Lower leg skin (tissue), 3 donors: Measurements from ENCODE around the gene GPATCH2L.

ENCODE experiments used
- POLR2A ChIP-seq, 2 donors: fragments of 450-650 bp; IDR thresholded peaks; one replicate each; pipeline ENCODE4 v1.6.1; 2016 to 2017; ENCODE audit warnings: antibody characterized with exemption in 2 of 2, mild to moderate bottlenecking in 1 of 2, moderate library complexity in 1 of 2
- TF ChIP-seq, protein P1 (sequence below), 3 donors: fragments of 450-650 bp; IDR thresholded peaks; one replicate each; pipeline ENCODE4 v1.5.1; 2016; ENCODE audit warnings: antibody characterized with exemption in 3 of 3, mild to moderate bottlenecking in 3 of 3, moderate library complexity in 2 of 3

DNA sequence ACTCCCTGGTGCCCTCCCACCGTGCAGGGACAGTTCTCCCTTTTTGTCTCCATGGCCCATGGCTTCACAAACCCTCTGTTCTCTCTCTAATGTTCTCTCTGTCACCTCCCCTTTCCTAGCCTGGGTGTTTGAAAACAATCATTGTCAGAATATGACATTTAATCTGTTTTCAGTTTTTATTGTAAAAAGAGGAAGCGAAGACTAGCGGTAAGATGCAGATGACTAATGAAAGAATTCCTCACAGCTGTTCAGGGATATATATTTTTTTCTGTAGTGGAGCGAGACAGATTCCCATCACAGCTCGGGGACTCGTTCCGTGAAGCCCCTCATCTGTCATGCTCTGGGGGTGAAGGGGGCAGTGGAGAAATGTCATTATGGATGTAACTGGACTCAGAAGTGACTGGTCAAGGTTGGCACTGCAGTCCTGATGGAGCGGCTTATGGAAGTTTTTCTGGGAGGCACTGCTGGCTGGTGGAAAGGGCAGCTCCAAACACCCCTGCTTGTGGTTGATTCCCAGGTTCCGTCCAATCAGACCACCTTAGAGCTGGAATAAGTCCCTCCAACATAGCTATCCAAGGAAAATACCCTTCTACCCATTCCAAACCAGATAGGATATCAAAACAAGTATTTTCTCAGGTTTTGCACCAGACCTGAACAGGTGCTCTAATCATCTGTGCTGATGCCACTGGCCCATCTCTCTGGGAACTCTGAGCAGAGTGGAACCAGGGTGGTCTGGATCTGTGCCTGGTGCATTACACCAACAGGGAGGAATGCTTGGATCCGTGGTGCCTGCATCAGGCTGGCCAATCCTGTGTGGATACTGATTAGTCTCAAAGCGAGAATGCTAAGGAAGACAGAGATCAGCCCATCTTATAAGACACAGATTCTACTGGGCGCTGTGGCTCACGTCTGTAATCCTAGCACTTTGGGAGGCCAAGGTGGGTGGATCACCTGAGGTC is 84.7 kb downstream of the GPATCH2L start:
- TF ChIP-seq POLR2A (IDR thresholded peaks at IDR 0.05) = no peak
- TF ChIP-seq, protein P1, sequence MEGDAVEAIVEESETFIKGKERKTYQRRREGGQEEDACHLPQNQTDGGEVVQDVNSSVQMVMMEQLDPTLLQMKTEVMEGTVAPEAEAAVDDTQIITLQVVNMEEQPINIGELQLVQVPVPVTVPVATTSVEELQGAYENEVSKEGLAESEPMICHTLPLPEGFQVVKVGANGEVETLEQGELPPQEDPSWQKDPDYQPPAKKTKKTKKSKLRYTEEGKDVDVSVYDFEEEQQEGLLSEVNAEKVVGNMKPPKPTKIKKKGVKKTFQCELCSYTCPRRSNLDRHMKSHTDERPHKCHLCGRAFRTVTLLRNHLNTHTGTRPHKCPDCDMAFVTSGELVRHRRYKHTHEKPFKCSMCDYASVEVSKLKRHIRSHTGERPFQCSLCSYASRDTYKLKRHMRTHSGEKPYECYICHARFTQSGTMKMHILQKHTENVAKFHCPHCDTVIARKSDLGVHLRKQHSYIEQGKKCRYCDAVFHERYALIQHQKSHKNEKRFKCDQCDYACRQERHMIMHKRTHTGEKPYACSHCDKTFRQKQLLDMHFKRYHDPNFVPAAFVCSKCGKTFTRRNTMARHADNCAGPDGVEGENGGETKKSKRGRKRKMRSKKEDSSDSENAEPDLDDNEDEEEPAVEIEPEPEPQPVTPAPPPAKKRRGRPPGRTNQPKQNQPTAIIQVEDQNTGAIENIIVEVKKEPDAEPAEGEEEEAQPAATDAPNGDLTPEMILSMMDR (IDR thresholded peaks at IDR 0.05) = no peak
